Fibroblast of skin of right quadriceps (primary cell): ENCODE measurements around the gene SNAP29.
"Not testable (repeated sequence)": the region's sequence is repeated elsewhere in the genome, so short reads cannot be mapped to it uniquely, and the experiment has no call there.

Experiments
- DNase-seq: peaks from one replicate; pipeline ENCODE4 v3.0.0-alpha.2; 2013

Gene SNAP29

DNA sequence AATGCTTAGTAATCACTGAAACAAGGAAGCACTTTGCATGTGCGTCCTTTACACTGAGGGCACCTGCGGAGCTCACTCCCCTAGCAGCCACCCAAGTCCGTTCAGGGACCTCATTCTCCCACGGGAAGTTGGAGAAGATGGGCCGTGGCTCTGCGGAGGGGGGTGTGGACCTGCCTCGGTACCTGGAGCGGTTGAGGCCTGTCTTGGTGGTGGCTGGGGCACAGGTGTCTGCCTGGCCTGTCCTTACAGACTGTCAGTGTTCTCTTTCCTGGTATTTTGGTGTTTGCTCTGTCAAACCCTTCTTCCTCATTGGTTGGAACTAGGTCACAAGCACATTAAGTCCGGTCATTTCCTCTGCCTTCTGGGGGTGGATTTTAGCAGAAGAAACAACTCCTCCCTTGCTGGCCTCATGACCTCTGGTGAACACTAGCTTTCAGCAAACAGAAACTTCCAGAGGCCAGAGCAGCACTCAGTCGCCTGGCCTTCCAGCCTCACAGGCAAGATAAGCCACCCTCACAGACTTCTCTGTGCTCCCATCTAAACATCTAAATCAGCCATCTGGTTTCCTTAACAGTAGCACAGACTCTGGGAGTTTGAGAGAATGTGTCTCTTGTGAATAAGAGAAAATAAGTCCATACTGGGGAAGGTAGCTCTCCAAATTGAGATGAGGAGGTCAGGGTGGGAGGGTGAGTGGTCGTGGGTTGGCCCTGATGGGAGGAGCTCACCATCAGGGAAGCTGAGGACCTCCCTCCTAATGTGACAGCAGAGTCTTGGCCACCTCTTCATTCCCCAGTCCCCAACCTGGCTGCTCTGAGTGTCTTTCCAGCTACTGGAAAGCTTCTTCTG is 8.6 kb downstream of the SNAP29 start:
- DNase-seq: no peak

DNA sequence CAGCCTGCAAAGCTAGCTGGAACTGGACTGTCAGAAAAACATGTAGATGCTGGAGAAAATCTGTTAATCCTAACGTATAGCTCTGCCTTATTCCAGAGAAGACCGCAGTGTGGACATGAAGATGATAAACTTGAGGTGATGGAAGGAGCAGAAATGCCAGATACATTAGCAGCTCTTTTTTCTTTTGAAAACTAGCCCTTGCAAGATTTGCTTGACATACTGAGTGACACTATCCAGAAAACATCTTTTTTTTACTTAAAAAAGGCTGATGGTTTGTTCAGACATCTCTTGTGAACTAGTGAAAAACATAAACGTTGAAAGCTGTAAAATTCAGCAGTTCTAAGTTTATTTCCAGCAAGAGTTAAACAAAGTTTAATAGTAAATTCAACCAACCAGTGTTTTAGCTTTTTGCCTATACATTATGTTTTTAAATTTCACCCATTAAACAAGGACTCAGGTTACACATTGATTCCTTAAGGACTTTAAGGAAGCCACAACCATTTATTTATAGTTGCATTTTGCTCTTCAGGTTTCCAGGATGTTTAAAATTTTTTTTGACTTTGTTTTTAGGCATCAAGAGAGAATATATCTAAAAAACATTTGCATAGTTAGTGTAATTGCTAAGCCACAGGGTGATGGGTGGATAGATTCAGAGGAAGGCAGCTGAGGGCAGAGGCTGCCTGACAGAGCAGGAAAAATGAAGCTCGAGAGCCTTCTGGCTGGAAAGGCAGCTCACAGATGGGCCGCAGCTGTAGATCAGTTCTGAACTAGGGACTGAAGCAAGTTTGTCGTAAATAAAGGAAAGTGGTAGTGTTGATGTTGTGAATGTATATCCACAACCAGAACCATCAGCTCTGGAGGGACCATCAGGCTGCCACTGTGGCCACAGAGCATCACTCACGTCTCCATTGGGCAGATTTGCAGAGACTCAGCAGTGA is 9.5 kb downstream of the SNAP29 start:
- DNase-seq: no peak

- no peak for DNase-seq
Observed at GRCh38 chr22:20869234-20869633, 10.4 kb downstream of the SNAP29 start.

DNA sequence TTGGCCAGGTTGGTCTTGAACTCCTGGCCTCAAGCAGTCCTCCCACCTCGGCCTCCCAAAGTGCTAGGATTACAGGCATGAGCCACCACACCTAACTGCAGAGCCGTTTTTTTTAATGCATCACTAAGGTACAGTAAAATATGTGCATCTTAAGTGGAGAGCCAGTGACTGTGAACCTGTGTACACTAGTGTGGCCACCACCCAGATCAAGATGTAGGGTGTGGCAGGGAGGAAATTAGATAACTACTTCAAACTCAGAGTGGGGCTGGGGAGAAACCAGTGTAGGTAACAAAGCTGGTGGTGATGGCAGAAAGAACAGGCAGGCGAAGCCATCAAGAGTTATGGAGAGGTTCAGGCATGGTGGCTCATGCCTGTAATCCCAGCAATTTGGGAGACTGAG is 14.4 kb downstream of the SNAP29 start:
- DNase-seq: no peak

- no peak for DNase-seq
Observed at GRCh38 chr22:20875296-20875695, 16.5 kb downstream of the SNAP29 start.

GRCh38 chr22:20877715-20878114 is 18.9 kb downstream of the SNAP29 start:
- DNase-seq: no peak

- no peak for DNase-seq
Observed at GRCh38 chr22:20881231-20881630, 22.4 kb downstream of the SNAP29 start.

GRCh38 chr22:20881869-20882815 is 23.3 kb downstream of the SNAP29 start:
- DNase-seq: no peak

DNA sequence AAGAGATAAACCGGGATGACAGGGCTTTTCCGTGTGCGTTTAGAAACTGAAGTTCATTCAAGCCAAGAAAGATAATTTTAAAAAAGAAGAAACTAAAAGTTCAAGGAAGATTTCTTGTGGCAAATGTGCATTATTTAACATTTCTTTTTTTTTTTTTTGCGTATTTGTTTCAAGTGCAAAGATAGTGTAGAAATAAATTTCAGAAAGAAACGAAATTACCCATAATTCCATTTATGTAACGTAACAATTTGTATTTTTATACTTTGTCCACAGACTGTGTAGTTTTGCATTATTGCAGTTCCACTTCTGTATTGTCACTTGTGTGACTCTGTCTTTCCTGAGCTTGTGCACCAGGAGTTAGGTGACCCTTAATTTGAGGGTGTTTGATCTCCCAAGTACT is 24.0 kb downstream of the SNAP29 start:
- DNase-seq: no peak

DNA sequence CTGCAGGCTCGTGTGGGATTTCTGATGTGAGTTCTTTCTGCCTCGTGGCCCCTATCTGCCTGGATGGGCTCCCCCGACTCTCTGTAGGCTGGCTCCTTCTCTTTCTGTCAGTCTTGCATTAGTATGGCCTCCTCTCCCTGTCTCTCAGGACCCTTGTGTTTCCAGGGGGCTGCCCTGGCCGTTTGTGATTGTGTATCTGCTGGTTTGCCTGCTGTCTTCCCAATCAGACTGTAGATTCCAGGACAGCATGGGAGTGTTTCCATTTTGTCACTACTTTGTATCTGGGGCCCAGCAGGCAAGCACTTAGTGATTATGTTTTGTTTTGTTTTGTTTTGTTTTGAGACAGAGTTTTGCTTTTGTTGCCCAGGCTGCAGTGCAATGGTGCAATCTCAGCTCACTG is 25.6 kb downstream of the SNAP29 start:
- DNase-seq: no peak

DNA sequence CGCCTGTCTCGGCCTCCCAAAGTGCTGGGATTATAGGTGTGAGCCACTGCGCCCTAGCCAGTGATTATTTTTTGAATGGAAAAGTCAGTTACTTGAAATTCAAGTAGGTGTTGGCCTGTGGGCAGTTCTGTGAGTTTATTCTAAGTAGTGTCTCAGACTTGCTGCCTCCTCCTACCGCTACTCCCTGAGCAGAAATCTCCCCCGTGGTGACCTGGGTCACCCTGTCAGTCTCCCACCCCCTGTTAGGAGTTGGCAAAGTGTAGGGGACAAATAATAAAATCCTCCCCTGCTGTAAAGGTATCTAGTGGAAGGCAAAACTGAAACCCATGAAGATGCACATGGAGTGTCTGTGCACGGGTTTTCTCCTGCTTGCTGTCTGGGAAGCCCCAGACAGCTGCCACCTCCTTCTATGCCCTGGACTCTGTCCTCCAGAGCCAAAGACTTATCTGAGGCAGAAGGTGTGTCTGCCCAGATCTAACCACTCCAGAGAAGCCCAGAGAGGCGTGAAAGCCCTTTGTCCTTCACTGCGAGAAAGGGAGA is 26.3 kb downstream of the SNAP29 start:
- DNase-seq: no peak

- peak; percentile 55 for DNase-seq
Observed at GRCh38 chr22:20885557-20886323, 26.9 kb downstream of the SNAP29 start.

DNA sequence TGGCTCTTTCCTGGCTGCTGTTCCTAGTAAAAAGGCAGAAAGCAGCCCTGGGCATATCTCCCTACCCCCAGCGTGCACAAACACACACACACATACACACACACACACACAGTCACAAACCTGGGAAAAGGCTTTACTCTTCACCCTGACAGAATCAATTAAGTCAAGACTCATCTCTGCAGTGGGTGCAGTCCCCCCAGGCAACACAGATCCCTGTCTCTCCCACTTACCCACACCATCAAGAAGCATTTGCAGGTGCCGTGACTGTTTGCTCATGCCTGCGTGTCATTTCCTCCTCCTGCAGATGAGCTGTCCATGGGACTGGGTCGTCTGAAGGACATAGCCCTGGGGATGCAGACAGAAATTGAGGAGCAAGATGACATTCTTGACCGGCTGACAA is 28.6 kb downstream of the SNAP29 start:
- no peak for DNase-seq

DNA sequence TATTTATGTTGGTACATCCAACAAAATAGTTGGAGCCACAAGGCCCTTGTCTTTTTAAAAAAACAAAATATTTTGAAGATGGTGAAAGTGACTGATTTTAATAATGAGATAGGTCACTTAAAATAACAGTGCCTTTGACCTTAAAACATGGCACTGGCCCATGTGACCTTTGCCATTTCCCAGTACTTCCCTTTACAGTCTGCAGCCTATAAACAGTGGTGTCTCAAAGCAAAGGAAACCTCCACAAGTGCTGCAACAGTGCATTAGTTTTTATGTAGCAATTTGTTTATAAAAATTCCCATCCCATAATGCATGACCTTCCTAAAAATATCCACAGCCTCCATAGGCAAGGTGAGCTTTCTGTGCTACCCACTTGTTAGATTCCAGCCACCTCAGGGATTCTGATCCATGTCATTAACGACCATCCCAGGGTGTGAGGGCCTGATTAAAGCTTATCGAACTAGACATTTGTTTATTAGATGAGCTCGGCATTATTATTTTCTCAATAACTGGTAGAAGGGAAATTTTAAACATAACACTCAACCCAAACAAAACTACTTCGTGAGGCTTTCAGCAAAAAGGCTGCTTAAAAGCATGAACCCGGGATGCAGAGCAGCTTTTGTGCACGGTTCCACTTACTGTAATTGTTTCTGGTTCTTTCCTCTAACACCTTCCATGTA is 30.4 kb downstream of the SNAP29 start:
- no peak for DNase-seq

DNA sequence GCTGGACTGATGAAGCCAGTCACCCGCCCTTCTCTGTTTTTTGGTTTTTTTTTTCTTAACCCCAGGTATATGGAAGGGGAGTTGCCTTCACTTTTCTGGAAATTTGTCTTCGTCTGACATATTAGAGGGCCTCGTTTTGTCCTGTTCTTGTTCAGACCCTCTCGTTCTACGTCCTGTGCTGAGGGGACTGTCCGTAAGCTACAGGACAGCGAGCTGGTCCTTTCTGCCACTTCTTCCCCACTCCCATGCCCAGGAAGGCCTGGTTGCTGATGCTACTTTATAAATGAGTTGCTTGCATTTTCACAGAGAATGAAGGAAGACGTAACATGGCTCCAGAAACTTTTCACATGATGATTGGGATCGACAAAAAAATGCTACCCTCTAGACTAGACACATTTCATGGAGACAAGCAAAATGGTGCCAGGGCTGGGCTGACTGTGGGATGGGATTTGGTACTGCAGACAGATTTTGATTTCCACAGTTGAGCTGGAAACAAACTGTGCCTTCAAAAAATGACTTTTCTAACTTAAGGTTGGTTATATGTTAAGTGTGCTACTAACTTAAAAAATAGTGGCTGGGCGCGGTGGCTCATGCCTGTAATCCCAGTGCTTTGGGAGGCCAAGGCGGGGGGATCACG is 31.2 kb downstream of the SNAP29 start:
- no peak for DNase-seq

- DNase-seq: no peak
Observed at GRCh38 chr22:20890975-20891374, 32.2 kb downstream of the SNAP29 start.

- not testable (repeated sequence) for DNase-seq
Observed at GRCh38 chr22:20897737-20898136, 38.9 kb downstream of the SNAP29 start.

- no peak for DNase-seq
Observed at GRCh38 chr22:20899827-20900423, 41.1 kb downstream of the SNAP29 start.

DNA sequence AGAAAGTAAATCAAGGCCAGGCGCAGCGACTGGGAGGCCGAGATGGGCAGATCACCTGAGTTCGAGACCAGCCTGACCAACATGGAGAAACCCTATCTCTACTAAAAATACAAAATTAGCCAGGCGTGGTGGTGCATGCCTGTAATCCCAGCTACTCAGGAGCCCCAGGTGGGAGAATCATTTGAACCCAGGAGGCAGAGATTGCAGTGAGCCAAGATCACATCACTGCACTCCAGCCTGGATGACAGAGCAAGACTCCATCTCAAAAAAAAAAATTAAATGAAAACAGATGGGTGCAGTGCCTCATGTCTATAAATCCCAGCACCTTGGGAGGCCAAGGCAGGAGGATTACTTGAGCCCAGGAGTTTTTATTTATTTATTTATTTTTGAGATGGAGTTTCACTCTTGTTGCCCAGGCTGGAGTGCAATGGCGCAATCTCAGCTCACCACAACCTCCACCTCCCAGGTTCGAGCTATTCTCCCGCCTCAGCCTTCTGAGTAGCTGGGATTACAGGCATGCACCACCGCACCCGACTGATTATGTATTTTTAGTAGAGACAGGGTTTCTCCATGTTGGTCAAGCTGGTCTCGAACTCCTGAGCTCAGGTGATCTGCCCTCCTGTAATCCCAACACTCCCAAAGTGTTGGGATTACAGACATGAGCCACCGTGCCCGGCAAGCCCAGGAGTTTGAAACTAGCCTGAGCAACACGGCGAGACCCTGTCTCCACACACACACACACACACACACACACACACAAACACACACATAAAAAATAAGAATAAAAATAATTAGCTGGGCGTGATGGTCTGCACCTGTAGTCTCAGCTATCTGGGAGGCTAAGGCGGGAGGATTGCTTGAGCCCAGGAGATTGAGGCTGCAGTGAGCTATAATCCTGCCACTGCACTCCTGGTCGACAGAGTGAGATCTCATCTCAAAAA is 42.6 kb downstream of the SNAP29 start:
- not testable (repeated sequence) for DNase-seq
